BLaER1 treated with 17β-estradiol and CSF1 and Interleukin-3, amounts not matched to agents 10 nM and 100 nM (cell line): ENCODE data around the gene AKAP3.

Experiments
- H3K27ac ChIP-seq, 11 experiments: shearing (Covaris generic); formaldehyde crosslinking; 2 replicates each; pipeline ENCODE4 v1.8.1; 2022
- H3K27me3 ChIP-seq, 11 experiments: shearing (Covaris generic); formaldehyde crosslinking; 2 replicates each; pipeline ENCODE4 v1.8.1; 2022
- H3K36me3 ChIP-seq, 11 experiments: shearing (Covaris generic); formaldehyde crosslinking; 2 replicates each; pipeline ENCODE4 v1.8.1; 2022
- H3K4me1 ChIP-seq, 10 experiments: shearing (Covaris generic); formaldehyde crosslinking; 2 replicates each; pipeline ENCODE4 v1.8.1; 2022
- H3K4me2 ChIP-seq, 11 experiments: shearing (Covaris generic); formaldehyde crosslinking; 2 replicates each; pipeline ENCODE4 v1.8.1; 2022
- H3K4me3 ChIP-seq, 10 experiments: shearing (Covaris generic); formaldehyde crosslinking; 2 replicates each; pipeline ENCODE4 v1.8.1; 2022
- H3K9ac ChIP-seq, 11 experiments: shearing (Covaris generic); formaldehyde crosslinking; 2 replicates each; pipeline ENCODE4 v1.8.1; 2022
- H3K9me3 ChIP-seq, 11 experiments: shearing (Covaris generic); formaldehyde crosslinking; replicated peaks in 1 of 11; 2 replicates each; pipeline ENCODE4 v1.8.1; 2022
- H4K20me1 ChIP-seq, 11 experiments: shearing (Covaris generic); formaldehyde crosslinking; 2 replicates each; pipeline ENCODE4 v1.8.1; 2022
- Cebpa-rat ChIP-seq, 11 experiments: shearing (Covaris generic); IDR thresholded peaks; 2 replicates each; pipeline ENCODE4 v1.8.1; 2022

The AKAP3 gene

GRCh38 chr12:4653257-4653656, 4.4 kb upstream of the AKAP3 start:
- Histone ChIP-seq H3K4me2 (peak overlapping the region in 3 of 11 experiments; percentile 1 to 19 (median 12); a peak in 3 of 22 replicates), H4K20me1 (peaks cover 12 to 56% (median 43%) of the 10 kb centered on the region in 11 experiments; a peak in 19 of 22 replicates), H3K4me3 (no peak overlapping the region), H3K27ac (no peak overlapping the region), H3K9me3 (no peaks in the 10 kb centered on the region), H3K9ac (no peak overlapping the region), H3K4me1 (peaks cover 15 to 42% (median 24%) of the 10 kb centered on the region in 10 experiments), H3K36me3 (peaks cover 42 to 72% (median 48%) of the 10 kb centered on the region in 11 experiments), H3K27me3 (no peaks in the 10 kb centered on the region)
- TF ChIP-seq Cebpa-rat (IDR thresholded peaks at IDR 0.05) = no peak

DNA sequence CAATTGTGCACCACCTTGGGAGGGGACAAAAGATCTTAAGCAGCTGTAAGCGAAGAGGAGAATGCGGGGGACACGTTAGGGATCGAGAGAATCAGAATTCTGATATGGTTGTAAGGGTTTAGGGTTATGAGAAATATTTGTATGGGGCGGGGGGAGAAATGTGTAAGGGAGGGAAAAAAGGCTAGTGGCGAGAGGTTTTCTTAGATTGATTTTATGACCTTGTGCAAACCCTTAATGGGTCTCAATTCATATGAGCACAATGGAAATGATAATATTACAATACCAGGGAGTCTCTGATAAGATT, 459 bp upstream of the AKAP3 start:
- H3K36me3 ChIP-seq = peaks cover 3 to 32% (median 9%) of the 10 kb centered on the region in 11 experiments; a peak in 21 of 22 replicates
- peak overlapping the region; percentile 71 to 85 (median 81) for H3K4me3 ChIP-seq
- TF ChIP-seq Cebpa-rat (IDR thresholded peaks at IDR 0.05) = no peak
- no peaks in the 10 kb centered on the region for H3K27me3 ChIP-seq
- H3K27ac ChIP-seq = peak overlapping the region; percentile 85 to 95 (median 92)
- no peaks in the 10 kb centered on the region for H3K9me3 ChIP-seq
- peak overlapping the region; percentile 82 to 93 (median 88) for H3K4me2 ChIP-seq
- H3K4me1 ChIP-seq = peaks cover 24 to 53% (median 32%) of the 10 kb centered on the region in 10 experiments
- H4K20me1 ChIP-seq = peaks cover 7 to 42% (median 32%) of the 10 kb centered on the region in 11 experiments; a peak in 19 of 22 replicates
- peak overlapping the region; percentile 88 to 96 (median 92) for H3K9ac ChIP-seq

- peak overlapping the region; percentile 82 to 99 (median 92) for H3K4me2 ChIP-seq
- peaks cover 7 to 30% (median 20%) of the 10 kb centered on the region in 11 experiments; a peak in 18 of 22 replicates for H4K20me1 ChIP-seq
- H3K36me3 ChIP-seq = peaks cover 0 to 20% (median 0%) of the 10 kb centered on the region in 11 experiments; a peak in 6 of 22 replicates
- peak overlapping the region; percentile 71 to 85 (median 81) for H3K4me3 ChIP-seq
- peak overlapping the region; percentile 88 to 96 (median 92) for H3K9ac ChIP-seq
- H3K9me3 ChIP-seq = no peaks in the 10 kb centered on the region
- peaks cover 24 to 46% (median 31%) of the 10 kb centered on the region in 10 experiments for H3K4me1 ChIP-seq
- no peaks in the 10 kb centered on the region for H3K27me3 ChIP-seq
- peak overlapping the region; percentile 85 to 95 (median 92) for H3K27ac ChIP-seq
- no peak for TF ChIP-seq Cebpa-rat (IDR thresholded peaks at IDR 0.05)
Observed at GRCh38 chr12:4648104-4648500, 749 bp downstream of the AKAP3 start.

- peaks cover 12 to 18% (median 15%) of the 10 kb centered on the region in 10 experiments for H3K4me1 ChIP-seq
- no peak overlapping the region for H3K9ac ChIP-seq
- no peak overlapping the region for H3K27ac ChIP-seq
- H3K4me2 ChIP-seq = no peak overlapping the region
- peaks cover 0 to 1% (median 0%) of the 10 kb centered on the region in 11 experiments; a peak in 3 of 22 replicates for H4K20me1 ChIP-seq
- H3K4me3 ChIP-seq = no peak overlapping the region
- H3K36me3 ChIP-seq = no peaks in the 10 kb centered on the region
- no peaks in the 10 kb centered on the region for H3K9me3 ChIP-seq
- TF ChIP-seq Cebpa-rat (IDR thresholded peaks at IDR 0.05) = no peak
- no peaks in the 10 kb centered on the region for H3K27me3 ChIP-seq
Observed at GRCh38 chr12:4645023-4645422, 3.8 kb downstream of the AKAP3 start.

GRCh38 chr12:4643747-4644146, 5.1 kb downstream of the AKAP3 start:
- no peaks in the 10 kb centered on the region for H4K20me1 ChIP-seq
- H3K9me3 ChIP-seq = no peaks in the 10 kb centered on the region
- peaks cover 9 to 13% (median 10%) of the 10 kb centered on the region in 10 experiments for H3K4me1 ChIP-seq
- H3K4me2 ChIP-seq = no peak overlapping the region
- H3K27ac ChIP-seq = no peak overlapping the region
- H3K36me3 ChIP-seq = no peaks in the 10 kb centered on the region
- H3K27me3 ChIP-seq = no peaks in the 10 kb centered on the region
- H3K9ac ChIP-seq = no peak overlapping the region
- TF ChIP-seq Cebpa-rat (IDR thresholded peaks at IDR 0.05) = no peak
- no peak overlapping the region for H3K4me3 ChIP-seq

DNA sequence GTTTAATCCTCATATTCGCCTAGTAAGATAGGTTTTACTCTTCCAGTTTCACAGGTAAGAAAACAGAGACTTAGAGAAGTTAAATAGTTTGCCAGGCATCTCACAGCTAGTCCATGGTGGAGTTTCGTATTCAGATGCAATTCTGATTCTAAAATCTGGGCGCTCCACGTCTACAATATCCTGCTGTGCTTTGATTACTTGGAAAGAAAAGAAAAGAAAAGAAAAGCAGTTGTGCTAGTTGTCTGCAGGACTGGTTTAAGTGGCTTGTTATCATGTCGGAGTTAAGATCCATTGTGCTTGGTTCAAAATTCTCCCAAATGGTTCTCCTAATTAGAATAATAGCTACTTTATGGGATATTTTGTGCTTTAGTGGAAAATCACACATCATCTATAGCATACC, 18.6 kb downstream of the AKAP3 start:
- H3K4me1 ChIP-seq = no peaks in the 10 kb centered on the region
- H3K27ac ChIP-seq = no peak overlapping the region
- no peak for TF ChIP-seq Cebpa-rat (IDR thresholded peaks at IDR 0.05)
- no peaks in the 10 kb centered on the region for H4K20me1 ChIP-seq
- H3K4me2 ChIP-seq = no peak overlapping the region
- H3K9ac ChIP-seq = no peak overlapping the region
- no peaks in the 10 kb centered on the region for H3K27me3 ChIP-seq
- no peaks in the 10 kb centered on the region for H3K36me3 ChIP-seq
- H3K4me3 ChIP-seq = no peak overlapping the region
- no peaks in the 10 kb centered on the region for H3K9me3 ChIP-seq

- H3K4me2 ChIP-seq = no peak overlapping the region
- H4K20me1 ChIP-seq = no peaks in the 10 kb centered on the region
- H3K27ac ChIP-seq = no peak overlapping the region
- no peaks in the 10 kb centered on the region for H3K36me3 ChIP-seq
- H3K4me1 ChIP-seq = no peaks in the 10 kb centered on the region
- no peak for TF ChIP-seq Cebpa-rat (IDR thresholded peaks at IDR 0.05)
- no peaks in the 10 kb centered on the region for H3K9me3 ChIP-seq
- no peak overlapping the region for H3K9ac ChIP-seq
- no peaks in the 10 kb centered on the region for H3K27me3 ChIP-seq
- no peak overlapping the region for H3K4me3 ChIP-seq
Observed at GRCh38 chr12:4628406-4628805, 20.4 kb downstream of the AKAP3 start.

GRCh38 chr12:4626543-4626942, 22.3 kb downstream of the AKAP3 start:
- Histone ChIP-seq H3K9me3 (no peaks in the 10 kb centered on the region), H3K27me3 (no peaks in the 10 kb centered on the region), H3K36me3 (no peaks in the 10 kb centered on the region), H4K20me1 (no peaks in the 10 kb centered on the region), H3K4me3 (no peak overlapping the region), H3K4me2 (no peak overlapping the region), H3K4me1 (no peaks in the 10 kb centered on the region), H3K27ac (no peak overlapping the region), H3K9ac (no peak overlapping the region)
- no peak for TF ChIP-seq Cebpa-rat (IDR thresholded peaks at IDR 0.05)

- H4K20me1 ChIP-seq = no peaks in the 10 kb centered on the region
- no peak overlapping the region for H3K27ac ChIP-seq
- no peak for TF ChIP-seq Cebpa-rat (IDR thresholded peaks at IDR 0.05)
- no peaks in the 10 kb centered on the region for H3K4me1 ChIP-seq
- no peaks in the 10 kb centered on the region for H3K36me3 ChIP-seq
- no peaks in the 10 kb centered on the region for H3K27me3 ChIP-seq
- H3K9ac ChIP-seq = no peak overlapping the region
- no peak overlapping the region for H3K4me3 ChIP-seq
- no peaks in the 10 kb centered on the region for H3K9me3 ChIP-seq
- no peak overlapping the region for H3K4me2 ChIP-seq
Observed at GRCh38 chr12:4621511-4621910, 27.3 kb downstream of the AKAP3 start.

GRCh38 chr12:4615667-4616066, 33.2 kb downstream of the AKAP3 start:
- TF ChIP-seq Cebpa-rat (IDR thresholded peaks at IDR 0.05) = no peak
- peaks cover 0 to 44% (median 0%) of the 10 kb centered on the region in 11 experiments; a peak in 8 of 22 replicates for H3K36me3 ChIP-seq
- no peaks in the 10 kb centered on the region for H3K4me1 ChIP-seq
- no peaks in the 10 kb centered on the region for H3K27me3 ChIP-seq
- no peaks in the 10 kb centered on the region for H4K20me1 ChIP-seq
- no peak overlapping the region for H3K4me3 ChIP-seq
- no peak overlapping the region for H3K27ac ChIP-seq
- no peak overlapping the region for H3K9ac ChIP-seq
- no peak overlapping the region for H3K4me2 ChIP-seq
- no peaks in the 10 kb centered on the region for H3K9me3 ChIP-seq
